ENCODE measurements around the gene EEIG2.
"Not testable (repeated sequence)": the region's sequence is repeated elsewhere in the genome, so short reads cannot be mapped to it uniquely, and the experiment has no call there.

The EEIG2 gene

GRCh38 chr1:108559215-108560186, at the start of gene EEIG2:
TSS of gene EEIG2 (plus strand) at chr1:108560100. CDS start at chr1:108560429, 329 bp downstream.
- DNase-seq: peak; percentile 91 to 96

DNA sequence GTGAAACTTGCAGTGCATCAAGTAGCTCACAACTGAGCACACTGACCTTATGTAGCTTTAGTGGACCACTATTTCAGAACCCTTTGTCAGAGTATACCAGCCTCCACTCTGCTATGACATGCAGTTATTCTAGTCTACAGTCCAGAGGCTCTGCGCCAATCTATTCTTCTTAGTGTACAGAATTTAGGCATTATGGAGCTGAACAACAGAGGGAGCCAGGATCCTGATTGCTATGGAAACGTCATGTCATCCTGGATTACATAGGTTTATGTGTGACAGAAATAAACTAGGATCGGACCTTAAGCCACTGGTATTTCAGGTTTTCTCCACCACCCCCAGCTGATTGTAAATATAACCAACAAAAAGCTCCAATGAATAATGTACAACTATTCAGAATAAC, 48.1 kb upstream of the EEIG2 start:
- no peak for DNase-seq

- DNase-seq: peak; percentile 32 to 70
These were observed 47.5 kb upstream of the EEIG2 start for GRCh38 chr1:108512239-108513043.

- DNase-seq: no peak
These were observed 46.9 kb upstream of the EEIG2 start for GRCh38 chr1:108513044-108513415.

DNA sequence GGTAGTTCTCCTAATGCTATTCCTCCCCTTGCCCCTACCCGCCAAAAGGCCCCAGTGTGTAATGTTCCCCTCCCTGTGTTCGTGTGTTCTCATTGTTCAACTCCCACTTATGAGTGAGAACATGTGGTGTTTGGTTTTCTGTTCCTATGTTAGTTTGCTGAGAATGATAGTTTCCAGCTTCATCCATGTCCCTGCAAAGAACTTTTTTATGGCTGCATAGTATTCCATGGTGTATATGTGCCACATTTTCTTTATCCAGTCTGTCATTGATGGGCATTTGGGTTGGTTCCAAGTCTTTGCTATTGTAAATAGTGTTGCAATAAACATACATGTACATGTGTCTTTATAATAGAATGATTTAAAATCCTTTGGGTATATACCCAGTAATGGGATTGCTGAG, 46.0 kb upstream of the EEIG2 start:
- not testable (repeated sequence) for DNase-seq

DNA sequence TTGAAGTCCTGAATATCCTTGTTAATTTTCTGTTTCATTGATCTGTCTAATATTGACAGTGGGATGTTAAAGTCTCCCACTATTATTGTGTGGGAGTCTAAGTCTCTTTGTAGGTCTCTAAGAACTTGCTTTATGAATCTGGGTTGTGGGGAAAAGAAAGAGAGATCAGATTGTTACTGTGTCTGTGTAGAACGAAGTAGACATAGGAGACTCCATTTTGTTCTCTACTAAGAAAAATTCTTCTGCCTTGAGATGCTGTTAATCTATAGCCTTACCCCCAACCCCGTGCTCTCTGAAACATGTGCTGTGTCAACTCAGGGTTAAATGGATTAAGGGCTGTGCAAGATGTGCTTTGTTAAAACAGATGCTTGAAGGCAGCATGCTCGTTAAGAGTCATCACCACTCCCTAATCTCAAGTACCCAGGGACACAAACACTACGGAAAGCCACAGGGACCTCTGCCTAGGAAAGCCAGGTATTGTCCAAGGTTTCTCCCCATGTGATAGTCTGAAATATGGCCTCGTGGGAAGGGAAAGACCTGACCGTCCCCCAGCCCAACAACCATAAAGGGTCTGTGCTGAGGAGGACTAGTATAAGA, 42.5 kb upstream of the EEIG2 start:
- not testable (repeated sequence) for DNase-seq

GRCh38 chr1:108521990-108522393, 37.9 kb upstream of the EEIG2 start:
- DNase-seq: no peak

GRCh38 chr1:108523829-108524228, 36.1 kb upstream of the EEIG2 start:
- no peak for DNase-seq

DNA sequence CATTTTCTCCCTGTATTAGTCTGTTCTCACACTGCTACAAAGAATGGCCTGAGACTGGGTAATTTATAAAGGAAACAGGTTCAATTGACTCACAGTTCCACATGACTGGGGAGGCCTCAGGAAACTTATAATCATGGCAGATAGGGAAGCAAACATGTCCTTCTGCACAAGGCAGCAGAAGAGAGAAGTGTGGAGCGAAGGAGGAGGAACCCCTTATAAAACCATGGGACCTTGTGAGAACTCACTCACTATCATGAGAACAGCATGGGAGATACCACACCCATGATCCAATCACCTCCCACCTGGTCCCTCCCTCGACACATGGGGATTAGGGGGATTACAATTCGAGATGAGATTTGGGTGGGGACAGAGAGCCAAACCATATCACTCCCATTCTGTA, 35.2 kb upstream of the EEIG2 start:
- no peak for DNase-seq

DNA sequence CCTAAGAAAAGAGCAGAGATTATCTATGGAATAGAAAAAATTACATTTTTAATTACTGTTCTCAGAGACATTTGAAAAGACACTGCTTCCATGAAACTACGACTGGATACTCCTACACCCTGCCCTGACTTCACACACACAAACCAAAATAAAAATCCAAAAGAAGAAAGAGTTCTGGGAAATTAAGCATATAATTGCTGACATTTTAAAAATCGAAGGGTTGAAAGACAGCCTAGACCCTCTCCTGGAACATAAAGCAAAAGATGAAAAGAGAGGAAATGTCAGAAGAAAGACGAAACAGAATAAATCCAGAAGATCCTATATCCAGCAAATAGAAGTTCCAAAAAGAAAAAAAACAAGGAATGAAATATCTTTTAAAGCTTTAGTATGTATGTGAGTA, 32.8 kb upstream of the EEIG2 start:
- no peak for DNase-seq

DNA sequence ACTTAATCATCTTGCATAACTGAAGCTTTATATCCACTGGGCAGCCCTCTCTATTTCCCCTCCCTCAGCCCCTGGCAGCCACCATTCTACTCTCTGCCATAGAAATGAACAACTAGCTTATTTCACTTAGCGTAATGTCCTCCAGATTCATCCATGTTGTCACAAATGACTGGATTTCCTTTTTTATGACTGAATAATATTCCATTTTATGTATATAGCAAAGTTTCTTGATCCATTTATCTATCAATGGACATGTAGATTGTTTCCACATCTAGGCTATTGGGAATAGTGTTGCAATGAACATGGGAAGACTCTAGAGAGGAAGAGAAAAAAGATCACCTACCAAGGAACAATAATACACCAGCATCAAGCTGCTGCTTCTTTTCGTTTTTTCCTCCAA, 32.1 kb upstream of the EEIG2 start:
- no peak for DNase-seq

DNA sequence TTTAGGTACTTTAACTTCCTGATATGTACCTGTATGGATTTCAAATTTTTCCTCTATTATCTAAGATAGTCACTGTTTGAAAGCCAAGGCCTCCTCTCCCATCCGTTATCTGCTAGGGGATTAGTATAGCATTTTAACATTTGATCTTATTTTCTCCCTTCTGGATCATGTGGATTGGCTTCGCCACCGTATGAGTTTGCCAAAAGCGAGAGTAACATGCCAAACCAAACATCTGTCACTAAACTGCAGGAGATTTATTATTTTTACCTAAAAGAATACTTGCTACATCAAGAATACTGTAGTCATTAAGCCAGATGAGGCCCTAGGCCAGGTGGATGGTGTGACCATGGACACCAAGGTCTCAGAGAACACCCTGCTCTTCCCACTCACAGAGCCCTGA, 28.5 kb upstream of the EEIG2 start:
- no peak for DNase-seq

DNA sequence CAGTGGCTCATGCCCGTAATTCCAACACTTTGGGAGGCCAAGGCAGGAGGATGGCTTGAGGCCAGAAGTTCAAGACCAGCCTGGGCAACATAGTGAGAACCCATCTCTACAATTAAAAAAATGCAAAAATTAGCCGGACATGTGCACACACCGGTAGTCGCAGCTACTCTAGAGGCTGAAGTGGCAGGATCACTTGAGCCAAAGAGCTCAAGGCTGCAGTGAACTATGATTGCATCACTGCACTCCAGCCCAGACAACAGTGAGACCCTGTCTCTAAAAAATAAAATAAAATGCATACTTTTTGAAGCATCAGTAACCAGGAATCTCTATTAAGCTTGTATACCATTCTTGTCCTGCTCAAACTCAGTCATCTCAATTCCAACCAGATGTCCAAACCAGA, 27.2 kb upstream of the EEIG2 start:
- DNase-seq: no peak

DNA sequence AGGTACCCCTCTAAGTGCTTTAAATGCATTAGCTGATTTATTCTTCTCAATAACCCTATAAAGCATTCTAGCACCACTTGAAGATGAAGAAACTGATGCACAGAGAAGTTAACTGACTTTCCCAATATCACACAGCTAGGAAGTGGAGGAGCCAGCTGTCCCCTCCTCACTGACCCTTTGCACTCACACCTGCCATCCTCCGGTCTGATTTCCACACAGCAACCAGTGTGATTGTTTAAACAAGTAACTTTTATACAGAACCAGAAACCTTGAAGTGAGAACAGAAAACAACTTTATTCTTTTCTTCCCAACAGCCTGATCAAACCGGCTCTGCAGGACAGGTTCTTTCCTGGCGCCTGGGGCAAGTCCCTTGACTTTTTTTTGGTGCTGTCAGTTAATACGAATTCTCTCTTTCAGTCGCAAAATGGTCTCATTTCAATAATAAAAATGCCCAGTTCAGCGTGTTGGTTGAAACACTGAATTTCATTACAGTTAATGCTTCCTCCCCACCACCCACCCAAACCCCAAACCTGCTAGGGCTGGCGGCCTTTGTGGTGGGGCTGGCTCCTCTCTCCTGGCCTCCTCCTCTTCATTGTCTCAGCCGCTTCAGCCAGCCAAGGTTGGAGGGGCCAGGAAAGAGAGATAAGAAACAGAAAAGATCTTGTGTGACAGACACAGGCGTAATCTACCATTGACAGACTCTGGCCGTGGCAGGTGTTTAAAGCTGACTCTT, 26.4 kb upstream of the EEIG2 start:
- DNase-seq: no peak

DNA sequence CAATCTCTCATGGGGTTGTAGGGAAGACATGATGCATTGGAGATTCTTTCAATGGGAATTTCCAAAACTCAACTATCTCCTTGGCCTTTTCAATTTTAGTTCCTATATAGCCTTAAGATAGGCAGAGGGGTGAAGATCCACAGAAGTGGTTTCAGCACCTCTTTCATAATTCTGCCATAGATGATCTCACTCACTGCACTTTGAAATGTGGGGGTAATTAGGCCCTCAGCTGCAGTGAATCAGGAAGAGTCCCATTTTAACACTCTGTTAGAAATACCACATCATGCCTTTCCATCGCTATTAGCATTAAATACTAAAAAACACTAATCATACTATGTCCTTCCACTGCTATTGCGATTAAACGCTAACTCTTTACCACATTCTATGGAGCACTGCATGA, 25.1 kb upstream of the EEIG2 start:
- no peak for DNase-seq

DNA sequence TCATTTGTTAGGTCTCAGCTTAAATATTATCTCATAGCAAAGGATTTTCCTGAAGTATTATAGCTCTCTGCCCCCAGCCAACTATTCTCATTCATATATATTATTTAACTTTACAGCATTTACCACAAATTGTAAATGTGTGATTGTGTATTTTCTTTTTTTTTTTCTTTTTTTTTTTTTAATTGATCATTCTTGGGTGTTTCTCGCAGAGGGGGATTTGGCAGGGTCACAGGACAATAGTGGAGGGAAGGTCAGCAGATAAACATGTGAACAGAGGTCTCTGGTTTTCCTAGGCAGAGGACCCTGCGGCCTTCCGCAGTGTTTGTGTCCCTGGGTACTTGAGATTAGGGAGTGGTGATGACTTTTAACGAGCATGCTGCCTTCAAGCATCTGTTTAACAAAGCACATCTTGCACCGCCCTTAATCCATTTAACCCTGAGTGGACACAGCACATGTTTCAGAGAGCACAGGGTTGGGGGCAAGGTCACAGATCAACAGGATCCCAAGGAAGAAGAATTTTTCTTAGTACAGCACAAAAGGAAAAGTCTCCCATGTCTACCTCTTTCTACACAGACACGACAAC, 24.5 kb upstream of the EEIG2 start:
- not testable (repeated sequence) for DNase-seq

DNA sequence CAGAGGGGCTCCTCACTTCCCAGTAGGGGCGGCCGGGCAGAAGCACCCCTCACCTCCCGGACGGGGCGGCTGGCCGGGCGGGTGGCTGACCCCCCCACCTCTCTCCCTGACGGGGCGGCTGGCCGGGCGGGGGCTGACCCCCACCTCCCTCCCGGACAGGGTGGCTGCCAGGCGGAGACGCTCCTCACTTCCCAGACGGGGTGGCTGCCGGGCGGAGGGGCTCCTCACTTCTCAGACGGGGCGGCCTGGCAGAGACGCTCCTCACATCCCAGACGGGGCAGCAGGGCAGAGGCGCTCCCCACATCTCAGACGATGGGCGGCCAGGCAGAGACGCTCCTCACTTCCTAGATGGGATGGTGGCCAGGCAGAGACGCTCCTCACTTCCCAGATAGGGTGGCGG, 23.9 kb upstream of the EEIG2 start:
- not testable (repeated sequence) for DNase-seq

DNA sequence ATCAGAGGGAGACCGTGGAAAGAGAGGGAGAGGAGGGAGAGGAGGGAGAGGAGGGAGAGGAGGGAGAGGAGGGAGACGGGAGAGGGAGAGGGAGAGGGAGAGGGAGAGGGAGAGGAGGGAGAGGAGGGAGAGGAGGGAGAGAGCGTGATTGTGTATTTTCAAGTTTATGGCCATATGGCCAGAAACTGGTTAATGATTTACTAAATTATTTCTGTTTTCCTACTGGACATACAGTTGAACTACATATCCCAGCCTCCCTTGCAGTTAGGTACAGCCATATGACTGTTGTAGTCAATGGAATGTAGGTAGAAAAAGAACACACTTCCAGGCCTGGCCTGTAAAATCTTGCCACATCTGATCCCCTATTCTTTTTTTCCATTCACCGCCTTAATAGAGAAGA, 23.1 kb upstream of the EEIG2 start:
- DNase-seq: not testable (repeated sequence)

DNA sequence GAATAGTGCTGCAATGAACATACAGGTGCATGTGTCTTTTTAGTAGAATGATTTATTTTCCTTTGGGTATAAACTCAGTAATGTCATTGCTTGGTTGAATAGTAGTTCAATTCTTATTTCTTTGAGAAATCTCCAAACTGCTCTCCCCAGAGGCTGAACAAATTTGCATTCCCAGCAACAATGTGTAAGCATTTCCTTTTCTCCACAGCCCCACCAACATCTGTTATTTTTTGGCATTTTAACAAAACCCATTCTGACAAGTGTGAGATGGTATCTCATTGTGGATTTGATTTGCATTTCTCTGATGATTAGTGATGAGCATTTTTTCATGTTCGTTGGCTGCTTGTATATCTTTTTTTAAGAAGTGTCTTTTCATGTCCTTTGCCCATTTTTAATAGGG, 21.9 kb upstream of the EEIG2 start:
- DNase-seq: no peak

- no peak for DNase-seq
These were observed 18.9 kb upstream of the EEIG2 start for GRCh38 chr1:108540977-108541376.

GRCh38 chr1:108541861-108542260, 18.0 kb upstream of the EEIG2 start:
- no peak for DNase-seq

DNA sequence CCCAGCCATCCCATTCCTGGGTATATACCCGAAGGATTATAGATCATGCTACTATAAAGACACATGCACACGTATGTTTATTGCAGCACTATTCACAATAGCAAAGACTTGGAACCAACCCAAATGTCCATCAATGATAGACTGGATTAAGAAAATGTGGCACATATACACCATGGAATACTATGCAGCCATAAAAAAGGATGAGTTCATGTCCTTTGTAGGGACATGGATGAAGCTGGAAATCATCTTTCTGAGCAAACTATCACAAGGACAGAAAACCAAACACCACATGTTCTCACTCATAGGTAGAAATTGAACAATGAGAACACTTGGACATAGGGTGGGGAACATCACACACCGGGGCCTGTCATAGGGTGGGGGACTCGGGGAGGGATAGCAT, 12.4 kb upstream of the EEIG2 start:
- not testable (repeated sequence) for DNase-seq

Measured in inflammatory macrophage treated with lipopolysaccharide for 1 hour (primary cell).